ENCODE measurements around the gene SEZ6L.

The SEZ6L gene

DNA sequence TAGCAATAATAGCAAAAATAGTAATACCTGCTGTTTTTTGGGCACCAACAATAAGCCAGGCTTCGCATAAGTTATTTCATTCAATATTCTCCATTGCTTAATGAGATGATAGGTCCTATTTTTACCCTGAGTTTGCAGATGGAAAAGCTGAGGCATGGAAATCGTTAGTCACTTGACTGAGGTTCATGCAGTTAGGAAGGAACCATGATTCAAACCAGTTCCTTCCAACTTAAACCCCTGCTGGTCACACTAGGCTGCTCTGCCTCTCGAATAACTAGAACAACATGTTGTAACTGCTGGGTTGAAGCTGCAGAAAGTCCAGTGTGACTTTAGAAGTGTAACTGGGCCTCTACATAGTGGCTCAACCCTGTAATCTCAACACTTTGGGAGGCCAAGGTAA is 69.3 kb downstream of the SEZ6L start:
- Histone ChIP-seq H3K4me3 (replicated peaks; ENCODE audit: insufficient read depth, low read length) (no peak overlapping the region), H3K27me3 (ENCODE audit: insufficient read depth, poor library complexity, severe bottlenecking) (no peaks in the 10 kb centered on the region), H3K27ac (replicated peaks) (no peak overlapping the region)
- no peak for DNase-seq (ENCODE audit: low read depth in 1 of 2, low spot score in 1 of 2)
- TF ChIP-seq, protein P1, sequence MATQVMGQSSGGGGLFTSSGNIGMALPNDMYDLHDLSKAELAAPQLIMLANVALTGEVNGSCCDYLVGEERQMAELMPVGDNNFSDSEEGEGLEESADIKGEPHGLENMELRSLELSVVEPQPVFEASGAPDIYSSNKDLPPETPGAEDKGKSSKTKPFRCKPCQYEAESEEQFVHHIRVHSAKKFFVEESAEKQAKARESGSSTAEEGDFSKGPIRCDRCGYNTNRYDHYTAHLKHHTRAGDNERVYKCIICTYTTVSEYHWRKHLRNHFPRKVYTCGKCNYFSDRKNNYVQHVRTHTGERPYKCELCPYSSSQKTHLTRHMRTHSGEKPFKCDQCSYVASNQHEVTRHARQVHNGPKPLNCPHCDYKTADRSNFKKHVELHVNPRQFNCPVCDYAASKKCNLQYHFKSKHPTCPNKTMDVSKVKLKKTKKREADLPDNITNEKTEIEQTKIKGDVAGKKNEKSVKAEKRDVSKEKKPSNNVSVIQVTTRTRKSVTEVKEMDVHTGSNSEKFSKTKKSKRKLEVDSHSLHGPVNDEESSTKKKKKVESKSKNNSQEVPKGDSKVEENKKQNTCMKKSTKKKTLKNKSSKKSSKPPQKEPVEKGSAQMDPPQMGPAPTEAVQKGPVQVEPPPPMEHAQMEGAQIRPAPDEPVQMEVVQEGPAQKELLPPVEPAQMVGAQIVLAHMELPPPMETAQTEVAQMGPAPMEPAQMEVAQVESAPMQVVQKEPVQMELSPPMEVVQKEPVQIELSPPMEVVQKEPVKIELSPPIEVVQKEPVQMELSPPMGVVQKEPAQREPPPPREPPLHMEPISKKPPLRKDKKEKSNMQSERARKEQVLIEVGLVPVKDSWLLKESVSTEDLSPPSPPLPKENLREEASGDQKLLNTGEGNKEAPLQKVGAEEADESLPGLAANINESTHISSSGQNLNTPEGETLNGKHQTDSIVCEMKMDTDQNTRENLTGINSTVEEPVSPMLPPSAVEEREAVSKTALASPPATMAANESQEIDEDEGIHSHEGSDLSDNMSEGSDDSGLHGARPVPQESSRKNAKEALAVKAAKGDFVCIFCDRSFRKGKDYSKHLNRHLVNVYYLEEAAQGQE (IDR thresholded peaks at IDR 0.05; ENCODE audit: insufficient replicate concordance, low read depth) = no peak
- TF ChIP-seq GABPA (IDR thresholded peaks at IDR 0.05; ENCODE audit: low read depth) = no peak
- TF ChIP-seq SPI1 (IDR thresholded peaks at IDR 0.05; ENCODE audit: borderline replicate concordance, low read depth) = no peak
- no peak for TF ChIP-seq POLR2AphosphoS5 (IDR thresholded peaks at IDR 0.05; ENCODE audit: low read depth)
- TF ChIP-seq, protein P2, sequence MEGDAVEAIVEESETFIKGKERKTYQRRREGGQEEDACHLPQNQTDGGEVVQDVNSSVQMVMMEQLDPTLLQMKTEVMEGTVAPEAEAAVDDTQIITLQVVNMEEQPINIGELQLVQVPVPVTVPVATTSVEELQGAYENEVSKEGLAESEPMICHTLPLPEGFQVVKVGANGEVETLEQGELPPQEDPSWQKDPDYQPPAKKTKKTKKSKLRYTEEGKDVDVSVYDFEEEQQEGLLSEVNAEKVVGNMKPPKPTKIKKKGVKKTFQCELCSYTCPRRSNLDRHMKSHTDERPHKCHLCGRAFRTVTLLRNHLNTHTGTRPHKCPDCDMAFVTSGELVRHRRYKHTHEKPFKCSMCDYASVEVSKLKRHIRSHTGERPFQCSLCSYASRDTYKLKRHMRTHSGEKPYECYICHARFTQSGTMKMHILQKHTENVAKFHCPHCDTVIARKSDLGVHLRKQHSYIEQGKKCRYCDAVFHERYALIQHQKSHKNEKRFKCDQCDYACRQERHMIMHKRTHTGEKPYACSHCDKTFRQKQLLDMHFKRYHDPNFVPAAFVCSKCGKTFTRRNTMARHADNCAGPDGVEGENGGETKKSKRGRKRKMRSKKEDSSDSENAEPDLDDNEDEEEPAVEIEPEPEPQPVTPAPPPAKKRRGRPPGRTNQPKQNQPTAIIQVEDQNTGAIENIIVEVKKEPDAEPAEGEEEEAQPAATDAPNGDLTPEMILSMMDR (IDR thresholded peaks at IDR 0.05; ENCODE audit: insufficient read depth, low read length) = no peak

GRCh38 chr22:26239581-26239980 is 70.3 kb downstream of the SEZ6L start:
- no peaks in the 10 kb centered on the region for H3K27me3 ChIP-seq (ENCODE audit: insufficient read depth, poor library complexity, severe bottlenecking)
- TF ChIP-seq GABPA (IDR thresholded peaks at IDR 0.05; ENCODE audit: low read depth) (no peak), SPI1 (IDR thresholded peaks at IDR 0.05; ENCODE audit: borderline replicate concordance, low read depth) (no peak), POLR2AphosphoS5 (IDR thresholded peaks at IDR 0.05; ENCODE audit: low read depth) (no peak)
- TF ChIP-seq, protein P2 (IDR thresholded peaks at IDR 0.05; ENCODE audit: insufficient read depth, low read length) = no peak
- TF ChIP-seq, protein P1 (IDR thresholded peaks at IDR 0.05; ENCODE audit: insufficient replicate concordance, low read depth) = no peak
- no peak for DNase-seq (ENCODE audit: low read depth in 1 of 2, low spot score in 1 of 2)
- H3K4me3 ChIP-seq (replicated peaks; ENCODE audit: insufficient read depth, low read length) = no peak overlapping the region
- H3K27ac ChIP-seq (replicated peaks) = no peak overlapping the region

DNA sequence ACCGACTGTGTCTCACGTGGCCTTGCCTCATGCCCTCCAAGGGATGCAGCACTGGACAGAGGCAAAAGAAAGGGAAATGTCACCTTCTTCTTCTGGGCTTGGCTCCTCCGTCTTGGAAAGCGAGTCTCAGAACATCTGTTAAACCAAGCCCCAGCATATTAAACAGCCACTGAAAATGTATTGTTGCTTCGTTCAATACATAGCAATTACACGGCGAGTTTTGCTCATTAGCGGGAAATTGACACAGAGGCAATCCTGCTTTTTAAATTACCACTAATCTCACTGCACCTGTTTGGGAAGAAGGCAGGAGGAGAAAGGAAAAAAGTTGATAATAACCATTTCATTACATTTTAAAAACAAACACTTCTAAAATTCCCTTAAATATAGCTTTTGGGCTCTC is 72.1 kb downstream of the SEZ6L start:
- TF ChIP-seq GABPA (IDR thresholded peaks at IDR 0.05; ENCODE audit: low read depth) (no peak), SPI1 (IDR thresholded peaks at IDR 0.05; ENCODE audit: borderline replicate concordance, low read depth) (no peak), POLR2AphosphoS5 (IDR thresholded peaks at IDR 0.05; ENCODE audit: low read depth) (no peak)
- TF ChIP-seq, protein P1 (IDR thresholded peaks at IDR 0.05; ENCODE audit: insufficient replicate concordance, low read depth) = no peak
- TF ChIP-seq, protein P2 (IDR thresholded peaks at IDR 0.05; ENCODE audit: insufficient read depth, low read length) = no peak
- Histone ChIP-seq H3K27me3 (ENCODE audit: insufficient read depth, poor library complexity, severe bottlenecking) (no peaks in the 10 kb centered on the region), H3K27ac (replicated peaks) (no peak overlapping the region), H3K4me3 (replicated peaks; ENCODE audit: insufficient read depth, low read length) (no peak overlapping the region)
- no peak for DNase-seq (ENCODE audit: low read depth in 1 of 2, low spot score in 1 of 2)
